Activated CD4-positive, alpha-beta T cell treated with anti-CD3 and anti-CD28 coated beads, Interleukin-2, amount 10 ng/mL, durations not matched to agents 7 days and 5 days (primary cell): ENCODE results near the gene ADCK2. TPM values are rescaled to one million over a fixed set of nuclear protein-coding genes. Genes with fewer than 3 reads are reported as not detected.
A peak's percentile ranks its signal among the peaks of the same experiment; 100 is the strongest.
"Not testable (repeated sequence)": the region's sequence is repeated elsewhere in the genome, so short reads cannot be mapped to it uniquely, and the experiment has no call there.

Experiments
- CTCF ChIA-PET: fragments of 350-600 bp; sonication (Branson Sonifier 250); formaldehyde crosslinking; loops from one replicate; lab custom pipeline; 2021; ENCODE audit warnings: antibody characterized with exemption; lab: Charles Lee
- POLR2A ChIA-PET: fragments of 350-600 bp; sonication (Branson Sonifier 250); formaldehyde crosslinking; loops from one replicate; lab custom pipeline; 2021; ENCODE audit warnings: antibody characterized with exemption; lab: Charles Lee
- DNase-seq: peaks from one replicate; pipeline ENCODE4 v3.0.0-alpha.2; 2020
- H3K27ac Mint-ChIP-seq: one replicate; pipeline ENCODE4 v1.8.0; 2021; ENCODE audit warnings: mild to moderate bottlenecking, moderate library complexity, mixed read lengths
- H3K27me3 Mint-ChIP-seq: one replicate; pipeline ENCODE4 v1.8.0; 2021; ENCODE audit warnings: mixed read lengths
- H3K36me3 Mint-ChIP-seq: one replicate; pipeline ENCODE4 v1.8.0; 2021; ENCODE audit warnings: low read depth, mixed read lengths
- H3K4me1 Mint-ChIP-seq: one replicate; pipeline ENCODE4 v1.8.0; 2021; ENCODE audit warnings: mixed read lengths
- H3K4me3 Mint-ChIP-seq: one replicate; pipeline ENCODE4 v1.8.0; 2021; ENCODE audit warnings: mild to moderate bottlenecking, moderate library complexity, mixed read lengths
- H3K9me3 Mint-ChIP-seq: one replicate; pipeline ENCODE4 v1.8.0; 2021; ENCODE audit warnings: mixed read lengths
- total RNA-seq, 2 experiments: library from RNA; stranded (reverse); gene quantifications; one replicate each; pipeline ENCODE4 v1.2.3, GENCODE V29; 2021

The ADCK2 gene
- total RNA-seq, 2 experiments from 2014 or later, result 19.7 to 25.8 TPM

DNA sequence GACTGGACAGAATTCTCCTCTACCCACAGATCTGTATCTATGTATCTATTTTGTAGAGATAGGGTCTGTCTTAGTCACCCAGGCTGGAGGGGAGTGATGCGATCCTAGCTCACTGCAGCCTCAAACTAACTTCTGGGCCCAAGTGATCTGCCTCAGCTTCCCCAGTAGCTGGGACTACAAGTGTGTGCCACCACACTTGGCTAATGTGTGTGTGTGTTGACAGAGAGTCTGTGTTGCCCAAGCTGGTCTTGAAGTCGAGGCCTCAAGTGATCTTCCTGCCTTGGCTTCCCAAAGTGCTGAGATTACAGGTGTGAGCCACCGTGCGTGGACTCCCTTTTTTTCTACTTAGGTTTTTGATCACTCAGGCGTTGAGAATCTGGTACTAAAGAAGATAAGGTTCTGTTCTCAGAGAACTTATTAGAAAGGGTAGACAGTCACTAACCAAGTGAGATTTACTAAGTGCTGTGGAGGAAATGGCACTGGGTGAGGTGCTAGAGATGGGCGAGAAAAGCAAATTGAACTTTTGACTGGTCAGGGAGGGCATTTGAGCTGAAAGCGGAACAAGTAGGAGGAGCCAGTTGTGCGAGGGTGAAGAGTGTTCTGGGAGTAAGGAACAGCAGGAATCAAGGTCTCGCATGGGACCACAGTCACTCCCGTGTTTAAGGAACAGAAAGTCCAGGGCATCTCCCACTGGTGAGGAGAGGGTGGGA is 41.7 kb downstream of the ADCK2 start:
- POLR2A ChIA-PET, result no interaction called here
- no peaks in the 10 kb centered on the region for H3K27me3 Mint-ChIP-seq
- H3K9me3 Mint-ChIP-seq, result peaks cover 3% of the 10 kb centered on the region
- CTCF ChIA-PET, result interaction anchor here (0.9 to 1.1 kb wide), 3 partner anchors 12 to 31 kb away, joined by 3 read pairs; no protein-coding TSS in a partner anchor
- H3K36me3 Mint-ChIP-seq, result peaks cover 35% of the 10 kb centered on the region
- H3K4me1 Mint-ChIP-seq, result no peaks in the 10 kb centered on the region
- H3K4me3 Mint-ChIP-seq, result no peak overlapping the region
- no peak overlapping the region for H3K27ac Mint-ChIP-seq
- DNase-seq, result no peak

DNA sequence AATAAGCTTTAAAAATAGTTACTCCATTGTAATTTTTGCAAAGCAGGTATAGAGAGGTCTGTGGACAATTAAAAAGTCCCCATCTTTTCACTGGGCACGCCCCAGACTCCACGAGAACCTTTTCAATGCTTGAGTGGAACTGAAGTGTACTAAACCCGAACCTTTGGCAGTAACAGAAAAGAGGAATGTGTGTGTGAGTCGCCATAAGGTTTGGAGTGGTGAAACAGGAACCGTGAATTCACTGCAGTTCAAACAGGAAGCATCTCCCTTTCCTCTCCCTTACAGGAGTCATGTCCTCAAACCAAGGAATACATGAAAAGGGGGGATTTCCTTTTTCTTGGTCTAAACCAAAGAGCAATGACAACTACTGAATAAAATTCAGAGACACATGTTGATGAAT is 47.0 kb downstream of the ADCK2 start:
- no peak overlapping the region for H3K27ac Mint-ChIP-seq
- no peak overlapping the region for H3K4me3 Mint-ChIP-seq
- H3K27me3 Mint-ChIP-seq, result no peaks in the 10 kb centered on the region
- no peak for DNase-seq
- ChIA-PET CTCF (no interaction called here), POLR2A (no interaction called here)
- peaks cover 3% of the 10 kb centered on the region for H3K36me3 Mint-ChIP-seq
- H3K4me1 Mint-ChIP-seq, result peaks cover 22% of the 10 kb centered on the region
- H3K9me3 Mint-ChIP-seq, result no peaks in the 10 kb centered on the region

DNA sequence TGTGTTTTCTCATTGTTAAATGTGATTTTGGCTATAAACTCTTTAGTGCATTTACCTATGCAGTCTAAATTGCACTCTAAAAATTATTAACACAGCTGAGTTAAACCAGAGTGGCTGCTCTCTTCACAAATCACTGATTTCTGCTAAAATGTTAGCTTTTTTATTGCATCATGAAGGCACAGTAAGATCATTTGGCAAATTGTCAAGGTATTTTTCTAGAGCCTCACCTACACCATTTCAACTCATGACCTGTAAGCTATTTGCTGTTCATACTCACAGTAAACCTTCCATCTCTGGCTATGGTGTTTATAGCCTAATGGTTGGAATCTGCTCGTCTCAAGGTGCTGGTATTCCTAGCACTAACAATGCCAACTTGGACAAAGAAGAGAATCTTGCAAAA is 49.5 kb downstream of the ADCK2 start:
- CTCF ChIA-PET, result interaction anchor here (2.3 kb wide), 1 partner anchor 13 kb away, joined by 6 read pairs; no protein-coding TSS in a partner anchor
- Mint-ChIP-seq H3K4me1 (peaks cover 22% of the 10 kb centered on the region), H3K36me3 (peaks cover 9% of the 10 kb centered on the region), H3K27me3 (no peaks in the 10 kb centered on the region), H3K27ac (no peak overlapping the region), H3K9me3 (no peaks in the 10 kb centered on the region), H3K4me3 (no peak overlapping the region)
- DNase-seq, result no peak
- POLR2A ChIA-PET, result interaction anchor here (0.6 kb wide), 1 partner anchor 648 kb away, joined by 4 read pairs; no protein-coding TSS in a partner anchor

DNA sequence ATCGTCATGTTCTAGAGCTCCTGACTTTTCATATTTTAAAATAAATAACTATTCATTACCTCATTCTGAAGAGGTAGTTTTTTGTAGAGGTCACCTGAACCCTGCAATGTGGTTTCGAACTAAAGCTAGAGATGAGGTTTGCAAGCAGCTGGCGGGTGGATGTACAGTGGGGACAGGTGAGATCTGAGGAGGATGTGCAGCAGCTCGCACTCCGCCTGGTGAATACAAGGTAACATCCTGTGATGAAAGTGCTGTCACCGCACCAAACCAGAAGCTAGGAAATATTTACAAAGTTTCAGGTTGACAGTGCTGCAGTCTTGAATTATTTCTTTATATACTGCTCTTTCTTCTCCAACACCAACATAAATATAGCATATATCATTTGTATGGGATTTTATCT is 50.3 kb downstream of the ADCK2 start:
- peak; percentile 67 for DNase-seq
- no peaks in the 10 kb centered on the region for H3K27me3 Mint-ChIP-seq
- ChIA-PET CTCF (interaction anchor here (0.6 to 2.3 kb wide), 4 partner anchors 12 to 317 kb away, joined by 3 to 6 read pairs (median 4); no protein-coding TSS in a partner anchor), POLR2A (no interaction called here)
- H3K27ac Mint-ChIP-seq, result peak overlapping the region; percentile 77
- peaks cover 22% of the 10 kb centered on the region for H3K4me1 Mint-ChIP-seq
- H3K36me3 Mint-ChIP-seq, result peaks cover 9% of the 10 kb centered on the region
- H3K4me3 Mint-ChIP-seq, result no peak overlapping the region
- H3K9me3 Mint-ChIP-seq, result no peaks in the 10 kb centered on the region

DNA sequence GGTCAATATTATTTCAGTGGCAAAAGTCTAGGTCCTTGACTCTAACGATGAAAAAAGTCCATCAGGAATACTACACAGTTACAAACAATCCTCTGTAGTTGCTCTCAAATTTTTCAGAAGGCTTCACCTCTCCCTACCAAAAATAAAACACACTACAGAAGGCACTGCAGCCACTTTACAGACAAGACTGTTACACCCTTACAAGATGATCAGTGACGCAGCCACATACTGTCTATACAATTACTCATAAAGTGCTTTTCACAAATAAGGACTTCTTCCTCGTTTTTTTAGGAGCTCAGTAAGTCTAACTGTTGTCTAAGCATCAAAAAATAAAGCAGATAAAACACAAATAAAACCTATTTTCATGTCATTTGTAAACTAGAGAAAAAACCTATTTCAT is 50.8 kb downstream of the ADCK2 start:
- peaks cover 9% of the 10 kb centered on the region for H3K36me3 Mint-ChIP-seq
- peaks cover 22% of the 10 kb centered on the region for H3K4me1 Mint-ChIP-seq
- CTCF ChIA-PET, result interaction anchor here (0.9 to 2.3 kb wide), 3 partner anchors 12 to 35 kb away, joined by 3 to 6 read pairs (median 4); no protein-coding TSS in a partner anchor
- H3K27ac Mint-ChIP-seq, result peak overlapping the region; percentile 16
- no peaks in the 10 kb centered on the region for H3K9me3 Mint-ChIP-seq
- POLR2A ChIA-PET, result interaction anchor here (0.6 kb wide), 1 partner anchor 840 kb away, joined by 3 read pairs; no protein-coding TSS in a partner anchor
- DNase-seq, result no peak
- no peaks in the 10 kb centered on the region for H3K27me3 Mint-ChIP-seq
- no peak overlapping the region for H3K4me3 Mint-ChIP-seq

DNA sequence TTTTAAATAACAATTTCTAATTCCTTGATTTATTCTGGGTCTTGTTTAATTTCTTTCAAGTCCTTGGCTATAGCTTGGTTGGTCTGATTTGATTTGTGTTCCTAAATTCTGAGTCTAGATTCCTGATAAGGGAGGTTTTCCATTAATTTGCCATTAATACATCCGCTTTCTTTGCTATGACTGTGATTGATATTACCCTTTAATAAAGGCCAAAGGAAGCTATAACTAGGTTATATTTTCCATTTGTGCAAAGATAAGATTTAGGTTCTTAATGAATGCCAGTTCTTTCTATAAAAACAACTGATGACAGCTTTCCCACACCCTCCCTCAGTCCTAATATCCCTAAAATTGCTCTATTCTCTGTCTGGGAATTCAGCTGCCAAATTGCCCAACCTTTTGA is 52.0 kb downstream of the ADCK2 start:
- ChIA-PET POLR2A (no interaction called here), CTCF (no interaction called here)
- no peaks in the 10 kb centered on the region for H3K9me3 Mint-ChIP-seq
- no peak for DNase-seq
- no peak overlapping the region for H3K4me3 Mint-ChIP-seq
- H3K27me3 Mint-ChIP-seq, result no peaks in the 10 kb centered on the region
- no peak overlapping the region for H3K27ac Mint-ChIP-seq
- H3K36me3 Mint-ChIP-seq, result peaks cover 10% of the 10 kb centered on the region
- peaks cover 20% of the 10 kb centered on the region for H3K4me1 Mint-ChIP-seq

DNA sequence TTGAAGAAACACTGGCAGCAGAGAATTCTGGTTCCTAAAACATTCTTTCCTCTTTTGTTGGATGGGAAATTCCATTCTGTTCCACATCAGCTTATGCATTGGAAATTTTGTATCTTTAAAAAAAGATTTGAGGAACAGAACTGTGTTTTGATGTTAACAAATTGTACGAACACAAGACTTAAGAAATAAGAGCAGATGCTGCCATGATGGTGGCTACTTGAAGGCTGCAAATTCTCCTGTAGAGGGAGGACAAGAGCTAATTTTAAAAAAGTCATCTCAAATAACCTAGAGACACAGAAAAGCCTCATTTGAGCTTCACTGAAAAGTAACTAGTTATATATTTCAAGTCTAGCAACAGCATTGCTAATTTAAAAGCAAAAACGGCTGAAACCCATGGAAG is 53.5 kb downstream of the ADCK2 start:
- ChIA-PET POLR2A (no interaction called here), CTCF (interaction anchor here (0.6 to 1.1 kb wide), 7 partner anchors 11 to 286 kb away, joined by 3 to 4 read pairs (median 3); no protein-coding TSS in a partner anchor)
- peak overlapping the region; percentile 5 for H3K27ac Mint-ChIP-seq
- DNase-seq, result no peak
- H3K36me3 Mint-ChIP-seq, result peaks cover 12% of the 10 kb centered on the region
- no peaks in the 10 kb centered on the region for H3K9me3 Mint-ChIP-seq
- peaks cover 18% of the 10 kb centered on the region for H3K4me1 Mint-ChIP-seq
- no peak overlapping the region for H3K4me3 Mint-ChIP-seq
- no peaks in the 10 kb centered on the region for H3K27me3 Mint-ChIP-seq

DNA sequence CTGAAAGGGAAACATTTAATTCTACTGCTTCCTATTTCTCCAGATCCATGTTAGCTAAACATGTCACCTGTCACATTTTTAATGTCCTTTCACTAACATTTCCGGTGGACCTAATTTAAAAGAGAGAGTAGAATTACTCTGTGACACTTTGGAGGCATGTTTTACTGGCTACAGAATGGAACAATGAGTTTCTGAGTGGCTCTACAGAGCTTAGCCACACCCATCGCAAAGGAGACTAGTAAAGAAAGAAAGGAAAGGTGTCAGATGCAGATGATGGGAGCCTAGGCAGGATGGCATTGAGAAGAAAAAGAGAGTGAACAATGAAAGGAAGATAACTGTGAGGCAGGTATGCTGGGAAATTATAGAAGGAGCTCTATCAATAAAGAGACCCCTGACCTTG is 59.7 kb downstream of the ADCK2 start:
- no peaks in the 10 kb centered on the region for H3K27me3 Mint-ChIP-seq
- no peaks in the 10 kb centered on the region for H3K4me1 Mint-ChIP-seq
- CTCF ChIA-PET, result no interaction called here
- no peak overlapping the region for H3K27ac Mint-ChIP-seq
- DNase-seq, result no peak
- no peak overlapping the region for H3K4me3 Mint-ChIP-seq
- no peaks in the 10 kb centered on the region for H3K9me3 Mint-ChIP-seq
- peaks cover 10% of the 10 kb centered on the region for H3K36me3 Mint-ChIP-seq
- POLR2A ChIA-PET, result no interaction called here

DNA sequence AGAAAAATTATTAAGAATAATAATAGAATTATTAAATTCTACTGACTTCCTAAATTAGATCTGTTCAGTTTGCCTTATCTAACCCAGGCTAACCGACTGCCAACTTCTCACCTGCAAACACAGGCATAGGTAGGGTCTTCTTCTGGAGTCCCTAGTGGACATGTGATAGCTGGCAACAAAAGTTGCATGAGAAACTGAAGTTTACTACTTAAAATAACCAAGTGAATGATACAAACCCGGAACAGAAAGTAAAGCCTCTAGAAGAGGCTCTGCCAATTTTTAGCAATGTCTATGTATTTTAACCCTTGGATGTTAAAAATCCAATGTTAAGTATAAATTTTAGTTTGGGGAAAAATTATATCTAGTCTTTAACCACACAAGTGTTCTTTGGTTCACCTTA is 61.4 kb downstream of the ADCK2 start:
- Mint-ChIP-seq H3K27me3 (no peaks in the 10 kb centered on the region), H3K27ac (no peak overlapping the region), H3K4me3 (no peak overlapping the region), H3K9me3 (no peaks in the 10 kb centered on the region), H3K36me3 (peaks cover 16% of the 10 kb centered on the region), H3K4me1 (peaks cover 2% of the 10 kb centered on the region)
- ChIA-PET POLR2A (no interaction called here), CTCF (no interaction called here)
- DNase-seq, result no peak

DNA sequence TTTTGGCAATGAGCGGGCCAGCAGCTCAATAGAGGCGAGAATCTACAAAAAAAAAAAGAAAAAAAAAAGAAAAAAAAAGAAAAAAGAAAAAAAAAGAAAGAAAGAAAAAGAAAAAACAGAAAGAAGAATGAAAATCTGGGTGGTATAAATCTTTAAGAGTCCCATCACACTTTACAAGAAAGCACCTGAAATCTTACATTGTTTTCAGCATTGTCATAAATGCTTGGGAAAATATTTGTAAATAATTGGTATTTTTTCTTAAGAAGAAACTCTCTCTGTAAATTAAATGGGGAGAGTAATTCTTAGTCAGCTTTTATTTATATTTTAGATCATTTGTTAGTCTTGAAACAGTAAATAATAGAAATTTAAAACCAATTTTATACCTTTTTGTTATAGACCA is 62.0 kb downstream of the ADCK2 start:
- no peaks in the 10 kb centered on the region for H3K27me3 Mint-ChIP-seq
- H3K9me3 Mint-ChIP-seq, result no peaks in the 10 kb centered on the region
- no peak overlapping the region for H3K4me3 Mint-ChIP-seq
- H3K36me3 Mint-ChIP-seq, result peaks cover 19% of the 10 kb centered on the region
- DNase-seq, result no peak
- no peak overlapping the region for H3K27ac Mint-ChIP-seq
- CTCF ChIA-PET, result interaction anchor here (0.6 to 1.6 kb wide), 3 partner anchors 12 to 213 kb away, joined by 3 to 6 read pairs (median 4); no protein-coding TSS in a partner anchor
- POLR2A ChIA-PET, result interaction anchor here (0.6 kb wide), 1 partner anchor 223 kb away, joined by 4 read pairs; no protein-coding TSS in a partner anchor
- peaks cover 2% of the 10 kb centered on the region for H3K4me1 Mint-ChIP-seq

DNA sequence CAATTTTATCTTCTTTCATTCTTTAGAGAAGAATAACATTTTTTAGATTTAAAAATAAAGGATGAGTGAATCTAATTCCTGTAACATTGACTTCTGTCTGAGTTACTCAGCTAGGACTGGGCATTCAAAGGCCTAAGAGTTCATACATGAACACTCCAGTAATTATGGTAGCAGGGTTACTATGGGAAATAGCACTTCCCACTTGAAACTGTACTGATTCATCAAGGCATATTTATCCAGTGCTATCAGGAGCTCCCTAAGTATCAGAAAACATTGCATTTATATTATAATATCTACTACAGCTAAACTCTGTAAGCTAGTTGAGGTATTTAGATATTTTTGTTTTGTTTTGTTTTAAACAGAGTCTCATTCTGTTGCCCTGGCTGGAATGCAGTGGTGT is 65.5 kb downstream of the ADCK2 start:
- Mint-ChIP-seq H3K36me3 (peaks cover 21% of the 10 kb centered on the region), H3K27me3 (no peaks in the 10 kb centered on the region), H3K27ac (no peak overlapping the region), H3K9me3 (peaks cover 2% of the 10 kb centered on the region), H3K4me3 (no peak overlapping the region), H3K4me1 (peaks cover 2% of the 10 kb centered on the region)
- CTCF ChIA-PET, result interaction anchor here (0.5 to 0.6 kb wide), 2 partner anchors 234 to 380 kb away, joined by 3 read pairs; no protein-coding TSS in a partner anchor
- DNase-seq, result no peak
- POLR2A ChIA-PET, result no interaction called here

DNA sequence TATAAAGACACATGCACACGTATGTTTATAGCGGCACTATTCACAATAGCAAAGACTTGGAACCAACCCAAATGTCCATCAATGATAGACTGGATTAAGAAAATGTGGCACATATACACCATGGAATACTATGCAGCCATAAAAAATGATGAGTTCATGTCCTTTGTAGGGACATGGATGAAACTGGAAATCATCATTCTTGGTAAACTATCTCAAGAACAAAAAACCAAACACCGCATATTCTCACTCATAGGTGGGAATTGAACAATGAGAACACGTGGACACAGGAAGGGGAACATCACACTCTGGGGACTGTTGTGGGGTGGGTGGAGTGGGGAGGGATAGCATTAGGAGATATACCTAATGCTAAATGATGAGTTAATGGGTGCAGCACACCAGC is 70.5 kb downstream of the ADCK2 start:
- POLR2A ChIA-PET, H3K4me3 Mint-ChIP-seq, H3K4me1 Mint-ChIP-seq, H3K27ac Mint-ChIP-seq, DNase-seq, H3K27me3 Mint-ChIP-seq, H3K9me3 Mint-ChIP-seq: not testable (repeated sequence)
- CTCF ChIA-PET, result interaction anchor here (1.6 kb wide), 1 partner anchor 14 kb away, joined by 3 read pairs; no protein-coding TSS in a partner anchor
- peaks cover 18% of the 10 kb centered on the region for H3K36me3 Mint-ChIP-seq

DNA sequence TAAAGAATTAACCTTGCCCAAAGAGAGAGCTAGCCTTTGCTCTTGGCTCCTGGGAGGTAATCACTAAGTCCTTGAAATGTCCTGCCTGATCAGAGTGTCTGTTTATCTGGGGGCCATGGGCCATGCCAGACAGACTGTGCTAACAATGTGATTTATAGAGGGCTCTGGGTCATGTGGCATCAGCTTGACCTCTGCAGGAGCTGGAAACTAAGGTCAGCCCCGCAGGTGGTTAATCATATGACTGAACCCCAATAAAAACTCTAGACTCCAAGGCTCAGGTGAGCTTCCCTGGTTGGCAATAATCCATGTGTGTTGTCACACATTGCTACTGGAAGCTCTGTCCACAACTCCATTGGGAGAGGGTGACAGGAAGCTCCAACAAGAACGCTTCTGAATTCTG is 71.3 kb downstream of the ADCK2 start:
- ChIA-PET CTCF (interaction anchor here (0.7 to 1.6 kb wide), 2 partner anchors 13 to 109 kb away, joined by 3 to 4 read pairs; no protein-coding TSS in a partner anchor), POLR2A (no interaction called here)
- Mint-ChIP-seq H3K4me3 (no peak overlapping the region), H3K27me3 (no peaks in the 10 kb centered on the region), H3K36me3 (peaks cover 13% of the 10 kb centered on the region), H3K4me1 (no peaks in the 10 kb centered on the region), H3K27ac (no peak overlapping the region), H3K9me3 (peaks cover 2% of the 10 kb centered on the region)
- DNase-seq, result no peak
